DMS53 treated with DMSO at 0.1 percent for 48 hours (cell line): ENCODE measurements around the gene OR2C1.

Source experiments
- DNase-seq: peaks from one replicate; lab custom pipeline; 2025; ENCODE audit not compliant: unreplicated experiment; lab: John Stamatoyannopoulos, UW

Gene OR2C1

GRCh38 chr16:3355589-3355988 lies at the start of gene OR2C1:
Gene OR2C1, plus strand, starts transcription at chr16:3355889. Its CDS starts 52 bp downstream, at chr16:3355941.
- no peak for DNase-seq

- DNase-seq = no peak
These were observed 49.6 kb upstream of the OR2C1 start for GRCh38 chr16:3306078-3306477.

GRCh38 chr16:3311496-3311895 lies 44.2 kb upstream of the OR2C1 start:
- no peak for DNase-seq

- DNase-seq = no peak
These were observed 38.2 kb upstream of the OR2C1 start for GRCh38 chr16:3317315-3317999.

DNA sequence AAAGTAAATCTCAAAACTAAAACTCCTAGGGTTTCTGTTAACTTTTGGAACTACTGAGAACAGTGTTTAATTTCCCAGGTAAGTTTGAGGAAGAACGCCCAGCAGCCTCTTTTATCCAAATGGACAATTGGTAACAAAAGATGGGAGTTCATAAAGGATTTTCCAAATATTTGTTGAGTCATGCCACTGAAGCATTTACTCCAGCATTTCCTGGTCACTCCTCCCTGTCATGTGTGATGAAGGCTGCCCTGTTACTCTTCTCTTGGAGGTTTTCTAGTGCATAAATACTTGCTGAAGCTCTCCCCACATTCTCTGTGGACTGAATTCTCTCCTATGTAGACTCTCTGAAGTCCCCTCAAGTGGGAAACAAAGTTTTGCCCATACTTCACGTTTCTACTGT lies 33.9 kb upstream of the OR2C1 start:
- DNase-seq = no peak

DNA sequence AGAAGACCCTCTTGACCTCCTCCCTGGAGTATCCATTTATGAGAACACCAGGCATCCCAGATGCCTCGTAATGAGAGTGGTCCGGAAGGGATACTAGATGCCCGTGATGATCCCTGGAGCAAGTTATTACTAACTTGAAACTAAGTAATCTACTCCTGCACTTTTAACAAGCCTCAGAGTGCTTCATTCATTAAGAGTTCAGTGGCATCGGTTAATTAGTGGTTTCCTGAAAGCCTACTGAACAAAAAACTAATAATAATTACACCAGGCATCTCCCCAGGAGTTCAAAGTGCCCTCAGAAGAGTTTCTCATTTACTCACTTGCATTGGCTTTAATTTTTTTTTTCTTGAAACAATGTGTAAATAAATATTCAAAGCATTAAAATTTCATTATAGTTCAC lies 28.2 kb upstream of the OR2C1 start:
- DNase-seq = no peak

DNA sequence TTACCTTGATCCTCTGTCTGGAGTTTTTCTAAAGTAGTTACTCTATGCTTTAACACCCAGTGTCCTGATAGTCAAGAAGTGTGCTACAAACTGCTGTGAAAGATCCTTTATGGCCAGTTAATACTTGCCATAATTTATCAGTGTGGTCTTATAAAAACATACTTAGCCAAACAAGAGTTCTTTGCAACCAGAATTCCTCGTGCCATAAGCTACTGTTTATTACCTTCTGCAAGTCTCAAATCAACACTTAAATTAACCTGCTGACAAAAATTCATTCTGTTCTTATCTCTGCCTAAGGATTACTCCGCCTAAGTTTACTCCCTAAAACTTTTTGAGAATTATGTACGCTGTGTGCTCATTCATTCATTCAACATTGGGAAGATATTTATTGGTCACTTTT lies 27.6 kb upstream of the OR2C1 start:
- DNase-seq = no peak

- DNase-seq = no peak
These were observed 27.0 kb upstream of the OR2C1 start for GRCh38 chr16:3328643-3329042.

DNA sequence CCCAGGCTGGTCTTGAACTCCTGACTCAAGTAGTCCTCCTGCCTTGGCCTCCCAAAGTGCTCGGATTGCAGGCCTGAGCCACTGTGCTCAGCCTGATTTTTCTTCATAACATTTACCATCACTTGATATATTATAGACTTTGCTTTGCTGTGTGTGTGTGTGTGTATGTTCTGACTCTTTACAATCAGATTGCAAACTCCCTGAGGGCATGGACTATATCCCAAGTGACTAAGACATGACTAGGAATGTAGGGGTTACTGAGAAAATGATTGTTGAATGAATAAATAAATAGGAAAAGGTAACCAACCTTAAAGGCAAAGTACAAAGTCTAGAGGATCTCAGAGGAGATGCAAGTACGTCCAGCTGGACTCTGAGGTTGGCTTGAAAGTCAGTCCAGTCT lies 9.6 kb upstream of the OR2C1 start:
- no peak for DNase-seq

DNA sequence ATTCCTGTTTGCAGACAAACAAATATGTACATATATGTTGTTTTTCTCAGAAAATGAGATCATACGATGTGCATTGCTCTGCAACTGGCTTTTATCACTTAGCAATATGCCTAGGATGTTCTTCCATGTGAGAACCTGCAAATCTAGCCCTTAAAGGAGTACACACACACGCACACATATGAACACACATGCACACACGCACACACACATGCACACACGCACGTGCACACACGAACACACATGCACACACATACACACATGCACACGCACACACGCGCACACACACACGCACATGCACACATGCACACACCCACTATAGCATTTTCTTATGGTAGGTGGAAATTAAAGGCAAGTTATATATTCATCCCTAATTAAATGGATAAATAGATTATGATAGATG lies 8.1 kb upstream of the OR2C1 start:
- DNase-seq = no peak

- no peak for DNase-seq
These were observed 7.0 kb upstream of the OR2C1 start for GRCh38 chr16:3348547-3349167.

DNA sequence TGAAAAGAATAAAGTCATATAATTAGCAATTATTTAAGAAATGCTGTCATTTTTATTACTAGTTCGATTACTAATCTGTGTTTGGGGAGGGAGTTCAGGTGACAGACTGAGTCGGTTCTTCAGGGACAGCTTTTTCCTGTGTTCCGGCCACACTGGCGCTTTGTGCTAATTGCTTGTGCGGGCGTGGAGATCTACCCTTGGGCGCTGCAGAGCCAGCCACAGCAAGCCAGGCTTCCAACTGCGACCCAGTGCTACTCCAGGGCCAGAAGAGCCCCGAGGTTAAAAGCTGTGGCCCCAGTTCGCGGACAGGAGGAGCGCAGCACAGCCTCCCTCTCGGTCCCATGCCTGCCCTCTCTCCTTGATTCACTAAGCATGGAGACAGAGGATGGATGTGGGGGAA lies 6.5 kb upstream of the OR2C1 start:
- no peak for DNase-seq

DNA sequence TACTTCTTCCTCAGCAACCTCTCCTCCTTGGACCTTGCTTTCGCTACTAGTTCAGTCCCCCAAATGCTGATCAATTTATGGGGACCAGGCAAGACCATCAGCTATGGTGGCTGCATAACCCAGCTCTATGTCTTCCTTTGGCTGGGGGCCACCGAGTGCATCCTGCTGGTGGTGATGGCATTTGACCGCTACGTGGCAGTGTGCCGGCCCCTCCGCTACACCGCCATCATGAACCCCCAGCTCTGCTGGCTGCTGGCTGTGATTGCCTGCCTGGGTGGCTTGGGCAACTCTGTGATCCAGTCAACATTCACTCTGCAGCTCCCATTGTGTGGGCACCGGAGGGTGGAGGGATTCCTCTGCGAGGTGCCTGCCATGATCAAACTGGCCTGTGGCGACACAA lies 429 bp downstream of the OR2C1 start:
- no peak for DNase-seq

DNA sequence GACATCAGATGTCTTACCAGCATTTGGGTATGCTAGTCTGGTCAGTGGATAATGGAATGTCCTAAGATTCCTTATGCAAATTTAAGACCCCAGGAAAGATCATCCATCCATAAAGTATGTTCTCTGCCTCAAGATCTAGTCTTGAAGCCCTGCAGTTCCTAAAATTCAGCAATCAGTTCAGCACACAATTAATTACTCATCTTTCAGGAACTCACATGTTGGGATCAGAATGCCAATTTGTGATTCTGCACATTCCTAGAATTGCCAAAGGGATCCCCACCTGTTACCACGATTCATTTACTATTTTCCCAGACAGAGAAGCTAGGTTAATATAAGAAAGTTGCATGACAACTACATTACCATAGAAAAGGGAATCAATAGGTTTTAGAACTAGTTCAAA lies 3.2 kb downstream of the OR2C1 start:
- no peak for DNase-seq

DNA sequence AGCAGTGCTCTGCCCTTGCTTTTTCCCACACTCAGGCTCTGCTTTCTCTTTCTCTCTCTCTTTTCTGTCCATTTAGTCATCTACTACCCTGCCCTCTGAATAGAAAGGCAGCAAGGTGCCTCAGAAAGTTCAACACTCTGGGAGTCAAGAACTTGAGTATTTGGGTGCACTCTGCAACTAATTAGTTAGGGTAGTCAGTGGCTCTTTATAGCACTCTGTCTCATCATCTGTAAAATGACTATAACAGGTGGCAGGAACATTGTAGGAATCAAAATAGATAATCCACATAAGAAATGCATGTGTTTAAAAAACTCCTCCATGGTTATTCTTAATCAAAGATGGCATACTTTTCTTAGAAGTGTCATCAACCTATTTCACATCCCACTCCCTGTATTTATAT lies 7.2 kb downstream of the OR2C1 start:
- no peak for DNase-seq

- no peak for DNase-seq
These were observed 8.1 kb downstream of the OR2C1 start for GRCh38 chr16:3363793-3364192.

DNA sequence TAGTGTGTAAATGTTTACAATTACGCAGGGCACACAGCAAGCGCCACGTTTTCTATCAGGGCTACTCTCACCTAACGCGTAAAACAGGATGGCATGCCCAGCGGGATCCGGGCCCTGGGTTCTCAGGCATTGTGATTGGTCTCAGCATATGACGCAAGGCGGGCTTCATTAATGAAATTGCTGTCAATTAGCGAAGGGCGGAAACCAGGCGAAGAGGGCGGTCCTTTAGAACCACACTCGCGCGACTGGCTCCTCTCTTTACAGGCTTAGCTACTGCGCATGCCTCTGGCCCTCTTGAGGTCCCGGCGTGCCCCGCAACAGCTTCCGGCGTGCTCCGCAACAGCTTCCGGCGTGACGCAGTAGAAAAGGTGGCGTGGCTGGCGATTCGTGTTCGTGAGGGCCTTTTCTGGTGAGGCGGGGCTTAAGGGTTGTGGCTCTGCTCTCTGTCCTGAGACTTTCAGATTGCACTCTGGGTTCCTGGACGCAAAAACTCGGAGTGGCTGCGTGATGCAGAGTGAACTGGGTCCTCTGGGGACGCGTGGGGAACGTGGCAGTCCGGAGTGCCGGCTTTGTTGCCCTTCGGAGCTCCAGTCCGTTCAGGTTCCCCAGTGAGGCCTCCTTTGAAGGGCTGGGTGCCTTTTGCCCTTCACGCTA lies 9.2 kb downstream of the OR2C1 start:
- DNase-seq = peak; percentile 86

DNA sequence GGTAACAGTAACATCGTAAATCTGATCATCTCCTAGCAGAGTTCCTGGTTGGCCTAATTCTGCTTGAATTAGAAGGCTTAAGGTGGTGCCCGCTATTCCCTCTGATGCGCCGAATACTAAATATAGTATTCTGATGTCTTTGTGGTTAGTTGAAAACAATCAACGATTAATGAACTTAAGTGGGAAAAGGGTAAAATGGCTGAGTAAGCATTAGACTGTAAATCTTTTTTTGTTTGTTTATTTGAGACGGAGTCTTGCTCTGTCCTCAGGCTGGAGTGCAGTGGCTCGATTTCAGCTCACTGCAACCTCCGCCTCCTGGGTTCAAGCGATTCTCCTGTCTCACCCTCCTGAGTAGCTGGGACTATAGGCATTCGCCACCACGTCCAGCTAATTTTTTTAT lies 13.4 kb downstream of the OR2C1 start:
- no peak for DNase-seq

DNA sequence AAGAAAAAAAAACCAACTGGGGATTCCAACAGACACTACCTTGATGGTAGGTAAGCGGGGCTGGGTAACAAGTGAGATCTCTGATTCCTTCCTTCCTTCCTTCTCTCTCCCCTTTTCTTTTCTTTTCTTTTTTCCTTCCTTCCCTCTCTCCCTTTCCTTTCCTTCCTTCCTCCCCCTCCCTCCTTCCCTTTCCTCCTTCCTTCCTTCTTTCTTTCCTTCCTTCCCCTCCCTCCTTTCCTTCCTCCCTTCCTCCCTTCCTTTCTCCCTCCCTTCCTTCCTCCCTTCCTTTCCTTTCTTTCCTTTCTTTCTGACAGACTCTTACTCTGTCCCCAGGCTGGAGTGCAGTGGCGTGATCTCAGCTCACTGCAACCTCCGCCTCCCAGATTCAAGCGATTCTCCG lies 20.0 kb downstream of the OR2C1 start:
- DNase-seq = no peak

DNA sequence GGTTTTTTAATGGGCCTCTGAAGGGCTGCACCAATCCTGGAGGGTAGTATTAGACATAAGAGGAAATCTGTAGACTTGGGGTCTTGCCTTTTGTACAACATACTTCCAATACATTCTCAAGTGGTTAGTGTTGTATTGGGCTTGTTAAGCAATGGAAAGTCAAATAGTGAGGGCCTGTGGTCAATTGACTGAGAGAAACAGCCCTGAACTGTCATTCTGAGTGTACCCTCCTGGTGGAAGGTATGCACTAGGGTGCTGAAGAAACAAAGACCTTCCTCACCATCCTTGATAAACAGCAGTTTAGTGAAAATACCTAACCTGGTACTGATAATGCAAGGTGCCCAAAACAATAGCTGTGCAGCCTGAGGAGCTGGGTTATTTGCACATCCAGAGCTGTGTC lies 22.2 kb downstream of the OR2C1 start:
- no peak for DNase-seq

GRCh38 chr16:3383045-3383448 lies 27.4 kb downstream of the OR2C1 start:
- no peak for DNase-seq

DNA sequence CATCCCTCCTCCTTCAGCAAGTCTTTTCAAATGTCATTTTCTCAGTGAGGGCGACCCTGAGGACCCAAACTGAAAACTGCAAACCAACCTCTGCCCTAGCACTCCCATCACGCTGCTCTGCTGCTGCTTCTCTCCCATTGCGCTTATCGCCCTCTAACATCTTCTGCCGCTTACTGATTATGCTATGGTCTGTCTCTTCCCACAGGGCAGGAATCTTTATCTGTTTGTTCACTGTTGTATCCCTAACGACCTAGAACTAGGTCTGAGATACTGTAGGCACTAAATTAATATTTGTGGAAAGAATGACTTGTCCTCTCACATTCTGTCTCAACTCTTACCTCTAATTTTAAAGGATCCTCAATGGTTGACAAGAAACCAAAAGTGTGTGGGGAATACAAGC lies 32.6 kb downstream of the OR2C1 start:
- no peak for DNase-seq
